K562 (cell line): ENCODE results near the gene TBL1Y. TPM values are rescaled to one million over a fixed set of nuclear protein-coding genes. Genes with fewer than 3 reads are reported as not detected.

Experiments
- ATAC-seq: fragments of 200-7000 bp; cut with Tn5 transposase; 3 replicates; pipeline ENCODE4 v1.9.1; 2020; ENCODE audit warnings: moderate library complexity
- BruUV-seq: library from RNA; stranded (reverse); fragments of 400-500 nt; replicated peaks from 2 replicates; lab custom pipeline; 2021; lab: Mats Ljungman, UMichigan
- CTCF ChIA-PET: fragments of 300-600 bp; formaldehyde crosslinking; extraction: SDS; loops from one replicate; lab custom pipeline; 2021; ENCODE audit warnings: low intra/inter-chr PET ratio; lab: Yijun Ruan, JAX
- POLR2A ChIA-PET: fragments of 300-600, 350-650 bp; sonication (Branson Sonifier 250); formaldehyde crosslinking; extraction: SDS; loops from one replicate; lab custom pipeline; 2021; ENCODE audit warnings: antibody characterized with exemption, inconsistent platforms; lab: Yijun Ruan, JAX
- DNase-seq, 4 experiments: peaks; one replicate each; pipeline versions ENCODE4 v3.0.0 to v3.0.0-alpha.2; 2011 to 2018; ENCODE audit warnings: low spot score in 3 of 4, mixed read lengths in 3 of 4; ENCODE audit errors: extremely low read depth in 1 of 4
- FAIRE-seq: peaks from 2 replicates; lab custom pipeline; 2011; peaks lifted over from hg19 to GRCh38; lab: Jason Lieb, UNC
- H2AFZ ChIP-seq: 2 replicates; pipeline ENCODE4 v1.6.0; 2011; ENCODE audit warnings: low read depth, low read length, control low read depth, inconsistent platforms
- H3K27ac ChIP-seq: fragments of 200-600 bp; 3 replicates; pipeline ENCODE4 v1.8.0; 2011; ENCODE audit warnings: low read depth, mild to moderate bottlenecking, control low read depth, inconsistent platforms, low read length, moderate library complexity, mixed read lengths; ENCODE audit errors: extremely low read depth
- H3K27me3 ChIP-seq, 2 experiments: fragments of 300-600 bp in 1 of 2; 2 replicates in 1 of 2; 3 replicates in 1 of 2; pipeline versions ENCODE4 v1.6.0 to v1.8.0; 2011; ENCODE audit warnings: inconsistent platforms in 2 of 2, low read length in 2 of 2, mild to moderate bottlenecking in 1 of 2, mixed read lengths in 1 of 2, moderate library complexity in 1 of 2; ENCODE audit not compliant: control insufficient read depth in 2 of 2, insufficient read depth in 2 of 2
- H3K36me3 ChIP-seq: fragments of 300-600 bp; 3 replicates; pipeline ENCODE4 v1.8.0; 2011; ENCODE audit warnings: mild to moderate bottlenecking, low read length, inconsistent platforms; ENCODE audit not compliant: control insufficient read depth, insufficient read depth
- H3K4me1 ChIP-seq, 2 experiments: fragments of 200-600 bp in 1 of 2; replicated peaks in 1 of 2; 2 replicates in 1 of 2; 3 replicates in 1 of 2; pipeline versions ENCODE4 v1.5.1 to v1.8.0; 2011; ENCODE audit warnings: inconsistent platforms in 2 of 2, low read length in 2 of 2, mild to moderate bottlenecking in 1 of 2, mixed read lengths in 1 of 2, moderate library complexity in 1 of 2; ENCODE audit not compliant: control insufficient read depth in 2 of 2, insufficient read depth in 2 of 2
- H3K4me2 ChIP-seq: 2 replicates; pipeline ENCODE4 v1.6.1; 2011; ENCODE audit warnings: low read length, control low read depth, inconsistent platforms, mixed read lengths; ENCODE audit not compliant: insufficient read depth
- H3K4me3 ChIP-seq: fragments of 200-600 bp; sonication (generic), shearing (Covaris generic); 2 replicates; pipeline ENCODE4 v1.5.1; 2016; ENCODE audit warnings: control low read depth, inconsistent platforms
- H3K79me2 ChIP-seq: fragments of 200-600 bp; 3 replicates; pipeline ENCODE4 v1.8.0; 2011; ENCODE audit warnings: low read length, inconsistent platforms; ENCODE audit not compliant: control insufficient read depth, insufficient read depth
- H3K9ac ChIP-seq, 2 experiments: 2 replicates each; pipeline versions ENCODE4 v1.6.0 to v1.6.1; 2011; ENCODE audit warnings: low read depth in 2 of 2, low read length in 2 of 2, control low read depth in 1 of 2, inconsistent platforms in 1 of 2, mild to moderate bottlenecking in 1 of 2, mixed read lengths in 1 of 2; ENCODE audit not compliant: insufficient read depth in 1 of 2
- H3K9me1 ChIP-seq: one replicate; pipeline ENCODE4 v1.6.0; 2011; ENCODE audit warnings: inconsistent platforms, mild to moderate bottlenecking, low read length, moderate library complexity; ENCODE audit not compliant: control insufficient read depth, insufficient read depth
- H3K9me3 ChIP-seq: replicated peaks from 2 replicates; pipeline ENCODE4 v1.5.1; 2011; ENCODE audit warnings: low read depth, low read length, inconsistent platforms; ENCODE audit not compliant: control insufficient read depth, insufficient read depth
- H4K20me1 ChIP-seq: replicated peaks from 2 replicates; pipeline ENCODE4 v1.6.1; 2011; ENCODE audit warnings: low read length, inconsistent platforms, mixed read lengths; ENCODE audit not compliant: control insufficient read depth, insufficient read depth
- CBX8 ChIP-seq: fragments of 200-600 bp; sonication (generic); IDR thresholded peaks from 2 replicates; pipeline ENCODE4 v1.6.1; 2012; ENCODE audit warnings: borderline replicate concordance, mixed run types, low read depth, mild to moderate bottlenecking, moderate library complexity, mixed read lengths, low read length, control low read depth, inconsistent platforms; ENCODE audit not compliant: poor library complexity, severe bottlenecking; ENCODE audit errors: extremely low read depth
- ELF1 ChIP-seq: fragments of 200-800 bp; sonication (Bioruptor generic); IDR thresholded peaks from 2 replicates; pipeline ENCODE4 v1.6.1; 2016; ENCODE audit warnings: missing genetic modification characterization, missing compliant biosample characterization
- GTF3C2 ChIP-seq: IDR thresholded peaks from 3 replicates; pipeline ENCODE4 v1.6.1; 2011; ENCODE audit warnings: borderline replicate concordance, mild to moderate bottlenecking, moderate library complexity; ENCODE audit not compliant: insufficient read length; ENCODE audit errors: extremely low read depth
- HDGF ChIP-seq: fragments of 450-650 bp; IDR thresholded peaks from 2 replicates; pipeline ENCODE4 v1.6.1; 2016
- MYC ChIP-seq, 2 experiments: fragments of 250-450 bp in 1 of 2; sonication (Bioruptor Pico) in 1 of 2; IDR thresholded peaks; 2 replicates each; pipeline versions ENCODE4 v1.5.1 to v1.6.1; 2012 to 2021; ENCODE audit warnings: low read depth in 2 of 2, borderline replicate concordance in 1 of 2, improper control_type of control experiment in 1 of 2, low read length in 1 of 2, mild to moderate bottlenecking in 1 of 2, moderate library complexity in 1 of 2
- NFXL1 ChIP-seq: fragments of 450-650 bp; formaldehyde crosslinking; IDR thresholded peaks from 2 replicates; pipeline ENCODE4 v1.4.0; 2021; ENCODE audit warnings: mild to moderate bottlenecking
- NFYB ChIP-seq: IDR thresholded peaks from 2 replicates; pipeline ENCODE4 v1.6.1; 2011; ENCODE audit warnings: mild to moderate bottlenecking, moderate library complexity; ENCODE audit not compliant: insufficient read length; ENCODE audit errors: extremely low read depth
- NR2C1 ChIP-seq, 2 experiments: fragments of 450-650 bp; IDR thresholded peaks; 2 replicates each; pipeline ENCODE4 v1.6.1; 2017; ENCODE audit warnings: mild to moderate bottlenecking in 2 of 2, antibody characterized with exemption in 1 of 2, inconsistent platforms in 1 of 2, missing compliant biosample characterization in 1 of 2, missing genetic modification characterization in 1 of 2
- POLR3G ChIP-seq: IDR thresholded peaks from 2 replicates; pipeline ENCODE4 v1.6.1; 2011; ENCODE audit not compliant: insufficient read length, insufficient replicate concordance; ENCODE audit errors: extremely low read depth
- SMC3 ChIP-seq: conservative IDR thresholded peaks from 2 replicates; pipeline ENCODE4 v1.6.1; 2011; ENCODE audit warnings: low read depth, low read length, improper control_type of control experiment; ENCODE audit not compliant: insufficient read depth
- USF2 ChIP-seq: sonication (generic); formaldehyde crosslinking; IDR thresholded peaks from 2 replicates; pipeline ENCODE4 v1.5.0; 2020; ENCODE audit warnings: missing genetic modification reagents
- ZNF197 ChIP-seq: fragments of 200-800 bp; sonication (Bioruptor generic); IDR thresholded peaks from 2 replicates; pipeline ENCODE4 v1.6.1; 2016; ENCODE audit warnings: low read depth, missing genetic modification characterization, missing compliant biosample characterization
- ZNF408 ChIP-seq: fragments of 250-450 bp; sonication (Bioruptor Pico); IDR thresholded peaks from 2 replicates; pipeline ENCODE4 v1.4.0; 2020; ENCODE audit warnings: low read depth, mild to moderate bottlenecking, moderate library complexity
- WGBS: fragments of 100-300 bp; shearing (Covaris generic); methylation state at CpG from one replicate; pipeline ENCODE4 v1.1.6; 2016; ENCODE audit warnings: low coverage, mixed read lengths; ENCODE audit not compliant: insufficient coverage; ENCODE audit errors: missing lambda C conversion rate; 5-methylcytosine and 5-hydroxymethylcytosine counted together
- in situ Hi-C: fragments of 300-500 bp; cut with MboI; formaldehyde crosslinking; loops from 4 replicates; pipeline ENCODE4 v1.15.0; 2018; ENCODE audit warnings: inconsistent platforms, mixed read lengths
- intact Hi-C: fragments of 100-400 bp; cut with micrococcal nuclease; formaldehyde crosslinking; loops from 2 replicates; pipeline ENCODE4 v1.14.2; 2022
- polyA plus RNA-seq, 8 experiments: library from polyadenylated mRNA; depleted of rRNA in 4 of 8; stranded (reverse) in 5 of 8; unstranded in 3 of 8; fragments of >200 nt; fragmentation: Nextera tagmentation in 2 of 8; fragmentation: Illumina TruSeq in 1 of 8; extraction: Ambion mirVana in 2 of 8; extraction: Trizol in 1 of 8; gene quantifications; 2 replicates each; pipeline versions ENCODE4 v1.2.1 to v1.2.3, GENCODE V29; 2011 to 2014; ENCODE audit warnings: inconsistent platforms in 1 of 8, missing spikeins in 1 of 8
- total RNA-seq, 7 experiments: library from RNA; depleted of rRNA in 6 of 7; stranded (reverse); fragments of >200 nt in 6 of 7; fragmentation: Illumina TruSeq in 2 of 7; extraction: Trizol in 2 of 7; gene quantifications; 2 replicates each; pipeline versions ENCODE4 v1.2.1 to v1.2.3, GENCODE V29; 2011 to 2021; ENCODE audit warnings: low replicate concordance in 1 of 7

Gene TBL1Y
- total and polyA plus RNA-seq, 9 of the 15 experiments (the other 6 are each of a cell fraction or from before 2014, with no cell fraction given): not detected

- TF ChIP-seq ZNF197 (CRISPR knock-in tag) (no peak), ELF1 (tag) (no peak), SMC3 (no peak), MYC (IDR thresholded peaks at IDR 0.05; ENCODE audit: low read depth, low read length) (no peak), MYC (CRISPR knock-in tag; IDR thresholded peaks at IDR 0.05; ENCODE audit: borderline replicate concordance, low read depth) (no peak), ZNF408 (CRISPR knock-in tag) (no peak)
Observed at GRCh38 chrY:6989886-6990620, 79.6 kb downstream of the TBL1Y start (continued).

- in situ Hi-C loops (no loop called here), intact Hi-C loops (no loop called here)
- no peak for ATAC-seq
- FAIRE-seq: no peak
- no peak for TF ChIP-seq NR2C1 (IDR thresholded peaks at IDR 0.05)
- TF ChIP-seq NR2C1 (tag; IDR thresholded peaks at IDR 0.05): no peak
- no peak for TF ChIP-seq NFYB
- TF ChIP-seq NFXL1 (CRISPR knock-in tag): no peak
- no peak for TF ChIP-seq CBX8
- no peak for TF ChIP-seq GTF3C2
- TF ChIP-seq HDGF: no peak
- no peak for TF ChIP-seq USF2 (CRISPR knock-in tag)
- TF ChIP-seq POLR3G: no peak
- H3K4me1 ChIP-seq: no peaks in the 10 kb centered on the region
- no CpG with 5 or more reads among the region's 3 CpGs for WGBS
- no peak overlapping the region for H3K9ac ChIP-seq
- no peak overlapping the region for H3K27ac ChIP-seq
- H3K36me3 ChIP-seq: no peaks in the 10 kb centered on the region
- no peak overlapping the region for H3K4me2 ChIP-seq
- H3K4me3 ChIP-seq: no peak overlapping the region
- CTCF ChIA-PET: no interaction called here
- no peaks in the 10 kb centered on the region for H3K9me1 ChIP-seq
- H4K20me1 ChIP-seq: no peaks in the 10 kb centered on the region
- BruUV-seq: no TSS peak
- POLR2A ChIA-PET: no interaction called here
- H2AFZ ChIP-seq: no peak overlapping the region
- DNase-seq: no peak
- H3K9me3 ChIP-seq: no peaks in the 10 kb centered on the region
- H3K27me3 ChIP-seq: no peaks in the 10 kb centered on the region
- H3K79me2 ChIP-seq: no peaks in the 10 kb centered on the region
Observed at GRCh38 chrY:6992041-6992440, 81.5 kb downstream of the TBL1Y start.
